Activated CD4-positive, alpha-beta memory T cell treated with anti-CD3 and anti-CD28 coated beads, Interleukin-2, amount 10 ng/mL, durations not matched to agents 7 days and 5 days (primary cell): ENCODE measurements around the gene PYGO2. TPM values are rescaled to one million over a fixed set of nuclear protein-coding genes. Genes with fewer than 3 reads are reported as not detected.

Source experiments
- CTCF ChIA-PET: fragments of 350-600 bp; sonication (Branson Sonifier 250); formaldehyde crosslinking; loops from one replicate; lab custom pipeline; 2021; ENCODE audit warnings: antibody characterized with exemption, inconsistent platforms; lab: Charles Lee
- POLR2A ChIA-PET: fragments of 350-600 bp; sonication (Branson Sonifier 250); formaldehyde crosslinking; loops from one replicate; lab custom pipeline; 2021; ENCODE audit warnings: antibody characterized with exemption; lab: Charles Lee
- DNase-seq: peaks from one replicate; pipeline ENCODE4 v3.0.0-alpha.2; 2020
- H3K27ac Mint-ChIP-seq: one replicate; pipeline ENCODE4 v1.8.0; 2021; ENCODE audit warnings: mild to moderate bottlenecking, mixed read lengths
- H3K27me3 Mint-ChIP-seq: one replicate; pipeline ENCODE4 v1.8.0; 2021; ENCODE audit warnings: mixed read lengths
- H3K36me3 Mint-ChIP-seq: one replicate; pipeline ENCODE4 v1.8.0; 2021; ENCODE audit warnings: low read depth, mixed read lengths
- H3K4me1 Mint-ChIP-seq: one replicate; pipeline ENCODE4 v1.8.0; 2021; ENCODE audit warnings: mixed read lengths
- H3K4me3 Mint-ChIP-seq: one replicate; pipeline ENCODE4 v1.8.0; 2021; ENCODE audit warnings: mild to moderate bottlenecking, mixed read lengths
- H3K9me3 Mint-ChIP-seq: one replicate; pipeline ENCODE4 v1.8.0; 2021; ENCODE audit warnings: mixed read lengths
- total RNA-seq, 2 experiments: library from RNA; stranded (reverse); gene quantifications; one replicate each; pipeline ENCODE4 v1.2.3, GENCODE V29; 2021

Gene PYGO2
- total RNA-seq, 2 experiments from 2014 or later: 48.7 to 49.7 TPM

GRCh38 chr1:154936555-154937084 lies 25.0 kb downstream of the PYGO2 start, which contains the start of gene PMVK:
Gene PMVK (minus strand): TSS chr1:154936719. CDS start chr1:154936685, 34 bp downstream.
- Mint-ChIP-seq H3K27ac (peak within 1 kb of the TSS; percentile 94), H3K36me3 (peaks cover 22% of the 10 kb centered on the region), H3K27me3 (no peaks in the 10 kb centered on the region), H3K4me1 (peaks cover 59% of the 10 kb centered on the region), H3K4me3 (peak within 1 kb of the TSS; percentile 88), H3K9me3 (no peaks in the 10 kb centered on the region)
- ChIA-PET POLR2A (interaction anchor here (0.6 to 4.0 kb wide), 39 partner anchors 8 to 608 kb away, joined by 3 to 32 read pairs (median 4); partner anchors contain the start of genes ADAM15, ADAR, CHRNB2 and CKS1B), CTCF (interaction anchor here (0.6 to 2.2 kb wide), 20 partner anchors 15 to 457 kb away, joined by 3 to 12 read pairs (median 4); partner anchors contain the start of genes ADAM15, PBXIP1, PYGO2 and ZBTB7B)
- peak; percentile 96 for DNase-seq

- H3K9me3 Mint-ChIP-seq: no peaks in the 10 kb centered on the region
These were observed 25.6 kb downstream of the PYGO2 start for GRCh38 chr1:154935749-154936554.

DNA sequence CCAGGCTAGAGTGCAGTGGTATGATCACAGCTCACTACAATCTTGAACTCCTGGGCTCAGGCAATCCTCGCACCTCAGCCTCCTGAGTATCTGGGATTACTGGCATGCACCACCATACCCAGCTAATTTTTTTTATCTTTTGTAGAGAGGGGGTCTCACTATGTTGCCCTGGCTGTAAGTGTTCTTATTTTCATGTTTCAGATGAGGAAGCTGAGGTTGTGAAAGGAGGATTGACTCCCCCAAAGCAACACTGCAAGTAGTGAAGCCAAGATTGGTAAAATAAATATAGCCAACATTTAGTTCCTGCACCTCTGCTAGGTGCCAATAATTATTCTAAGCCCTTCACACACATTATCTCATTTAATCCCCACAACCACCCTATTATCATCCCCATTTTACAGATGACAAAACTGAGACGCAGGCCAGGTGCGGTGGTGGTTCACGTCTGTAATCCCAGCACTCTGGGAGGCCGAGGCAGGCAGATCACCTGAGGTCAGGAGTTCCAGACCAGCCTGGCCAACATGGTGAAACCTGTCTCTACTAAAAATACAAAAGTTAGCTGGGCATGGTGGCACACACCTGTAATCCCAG lies 27.1 kb downstream of the PYGO2 start:
- Mint-ChIP-seq H3K27me3 (no peaks in the 10 kb centered on the region), H3K9me3 (no peaks in the 10 kb centered on the region), H3K36me3 (peaks cover 25% of the 10 kb centered on the region), H3K27ac (peak overlapping the region; percentile 23), H3K4me1 (peaks cover 41% of the 10 kb centered on the region), H3K4me3 (no peak overlapping the region)
- CTCF ChIA-PET: interaction anchor here (0.8 to 1.3 kb wide), 2 partner anchors 20 to 83 kb away, joined by 3 to 9 read pairs; no protein-coding TSS in a partner anchor
- no peak for DNase-seq
- POLR2A ChIA-PET: no interaction called here

More at GRCh38 chr1:154935749-154936554, 25.6 kb downstream of the PYGO2 start:
- peaks cover 52% of the 10 kb centered on the region for H3K4me1 Mint-ChIP-seq
- CTCF ChIA-PET: interaction anchor here (0.6 to 2.2 kb wide), 20 partner anchors 10 to 376 kb away, joined by 3 to 12 read pairs (median 4); partner anchors contain the start of genes ADAM15, PBXIP1 and ZBTB7B
- no peaks in the 10 kb centered on the region for H3K27me3 Mint-ChIP-seq
- POLR2A ChIA-PET: interaction anchor here (0.6 to 4.0 kb wide), 38 partner anchors 8 to 608 kb away, joined by 3 to 32 read pairs (median 4); partner anchors contain the start of genes ADAM15, ADAR, CHRNB2 and CKS1B
- H3K36me3 Mint-ChIP-seq: peaks cover 25% of the 10 kb centered on the region
- peak overlapping the region; percentile 88 for H3K4me3 Mint-ChIP-seq
- peak; percentile 49 for DNase-seq
- peak overlapping the region; percentile 94 for H3K27ac Mint-ChIP-seq

DNA sequence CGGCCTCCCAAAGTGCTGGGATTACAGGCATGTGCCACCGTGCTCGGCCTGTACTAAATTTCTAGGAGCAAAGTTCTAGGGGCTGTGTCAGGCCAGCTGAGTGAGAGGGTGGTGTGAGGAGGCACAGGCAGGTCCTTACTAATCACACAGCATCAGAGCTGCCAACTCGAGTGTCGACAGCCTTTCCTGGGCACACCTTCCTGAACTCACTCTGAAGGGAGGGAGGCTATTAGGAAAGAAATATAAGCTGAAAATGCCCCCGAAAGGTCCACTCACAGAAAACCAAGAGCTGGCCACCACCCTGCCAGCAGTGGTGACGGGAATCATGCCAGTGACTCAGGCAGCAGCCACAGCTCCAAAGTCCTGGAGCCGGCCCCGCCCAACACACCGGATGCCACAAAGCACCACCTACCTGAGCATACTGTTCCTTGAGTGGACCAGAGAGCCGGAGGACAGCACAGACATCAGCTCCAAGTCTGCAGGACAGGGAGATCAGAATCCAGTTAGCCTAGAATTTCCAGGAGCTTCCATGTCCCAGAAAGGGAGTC lies 29.6 kb downstream of the PYGO2 start:
- DNase-seq: no peak
- Mint-ChIP-seq H3K4me3 (no peak overlapping the region), H3K27me3 (no peaks in the 10 kb centered on the region), H3K9me3 (no peaks in the 10 kb centered on the region), H3K36me3 (peaks cover 43% of the 10 kb centered on the region), H3K4me1 (peaks cover 22% of the 10 kb centered on the region), H3K27ac (no peak overlapping the region)
- POLR2A ChIA-PET: interaction anchor here (1.1 to 1.3 kb wide), 2 partner anchors 10 to 14 kb away, joined by 3 to 4 read pairs; no protein-coding TSS in a partner anchor
- CTCF ChIA-PET: no interaction called here

DNA sequence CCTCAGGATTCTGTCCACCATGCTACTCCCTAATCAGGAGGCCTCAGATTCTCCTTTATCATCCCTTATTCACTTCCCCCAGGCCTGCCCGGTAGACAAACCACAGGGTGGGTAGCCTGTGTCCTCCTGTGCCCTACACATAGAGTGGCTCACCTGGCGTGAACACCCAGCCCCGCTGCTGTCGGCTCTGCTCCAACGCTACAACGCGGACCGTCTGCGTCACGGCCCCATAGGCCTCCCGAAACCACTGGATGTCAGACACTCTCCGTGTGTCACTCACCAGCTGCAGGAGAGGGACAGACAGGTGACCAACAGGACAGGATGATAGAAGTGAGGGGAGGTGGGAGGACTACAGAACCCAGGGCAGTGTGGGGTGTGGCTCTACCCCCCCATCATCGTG lies 35.4 kb downstream of the PYGO2 start:
- POLR2A ChIA-PET: interaction anchor here (1.0 to 4.0 kb wide), 3 partner anchors 11 to 181 kb away, joined by 3 to 32 read pairs (median 3); partner anchors contain the start of gene PMVK
- DNase-seq: no peak
- H3K27me3 Mint-ChIP-seq: no peaks in the 10 kb centered on the region
- H3K36me3 Mint-ChIP-seq: peaks cover 51% of the 10 kb centered on the region
- peak overlapping the region; percentile 67 for H3K27ac Mint-ChIP-seq
- H3K4me1 Mint-ChIP-seq: peaks cover 18% of the 10 kb centered on the region
- no peak overlapping the region for H3K4me3 Mint-ChIP-seq
- CTCF ChIA-PET: interaction anchor here (1.1 kb wide), 1 partner anchor 9 kb away, joined by 3 read pairs; no protein-coding TSS in a partner anchor
- H3K9me3 Mint-ChIP-seq: no peaks in the 10 kb centered on the region

DNA sequence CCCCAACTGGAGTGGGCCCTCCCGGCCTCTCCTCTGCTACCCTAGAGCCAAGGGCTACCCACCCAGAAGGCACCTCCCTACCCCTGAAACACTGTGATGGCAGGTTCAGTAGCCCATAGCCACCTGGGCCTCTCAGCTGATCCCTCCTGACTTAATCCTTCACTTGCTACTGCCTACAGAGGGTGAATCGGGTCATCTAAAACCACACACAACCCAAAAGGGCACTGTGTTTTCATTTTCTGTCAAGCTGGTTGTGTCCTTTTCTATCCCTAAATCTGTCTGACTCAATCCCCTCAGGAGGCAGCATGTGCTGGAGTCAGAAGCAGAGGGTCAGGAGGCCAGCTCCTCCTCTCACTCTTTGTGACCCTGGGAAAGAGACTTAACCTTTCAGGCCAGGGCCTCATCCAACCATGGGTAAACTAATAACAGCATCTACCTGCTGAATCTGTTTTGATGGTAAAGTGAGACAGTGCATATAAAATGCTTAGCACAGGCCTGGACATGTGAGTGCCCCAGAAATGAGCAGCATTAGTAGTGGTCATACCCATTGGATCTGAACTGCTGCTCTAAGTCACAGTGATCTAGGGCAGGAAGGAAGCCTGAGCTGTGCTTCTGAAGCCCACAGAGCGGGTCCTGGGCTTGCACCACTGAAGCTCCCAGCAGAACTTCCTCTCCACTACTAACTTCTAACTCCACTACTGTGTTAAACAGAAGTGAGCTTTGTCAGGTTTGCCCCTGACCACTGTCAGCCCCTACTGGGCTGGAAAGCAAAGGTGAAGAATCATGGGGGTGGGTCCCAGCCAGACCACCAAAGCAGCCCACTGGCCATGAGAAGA lies 36.0 kb downstream of the PYGO2 start:
- H3K9me3 Mint-ChIP-seq: no peaks in the 10 kb centered on the region
- no peak for DNase-seq
- peak overlapping the region; percentile 67 for H3K27ac Mint-ChIP-seq
- H3K4me3 Mint-ChIP-seq: no peak overlapping the region
- CTCF ChIA-PET: interaction anchor here (0.7 to 1.1 kb wide), 2 partner anchors 10 to 1065 kb away, joined by 3 read pairs; no protein-coding TSS in a partner anchor
- H3K36me3 Mint-ChIP-seq: peaks cover 51% of the 10 kb centered on the region
- H3K27me3 Mint-ChIP-seq: no peaks in the 10 kb centered on the region
- H3K4me1 Mint-ChIP-seq: peaks cover 18% of the 10 kb centered on the region
- POLR2A ChIA-PET: interaction anchor here (0.9 to 4.0 kb wide), 4 partner anchors 11 to 180 kb away, joined by 3 to 32 read pairs (median 3); partner anchors contain the start of gene PMVK

DNA sequence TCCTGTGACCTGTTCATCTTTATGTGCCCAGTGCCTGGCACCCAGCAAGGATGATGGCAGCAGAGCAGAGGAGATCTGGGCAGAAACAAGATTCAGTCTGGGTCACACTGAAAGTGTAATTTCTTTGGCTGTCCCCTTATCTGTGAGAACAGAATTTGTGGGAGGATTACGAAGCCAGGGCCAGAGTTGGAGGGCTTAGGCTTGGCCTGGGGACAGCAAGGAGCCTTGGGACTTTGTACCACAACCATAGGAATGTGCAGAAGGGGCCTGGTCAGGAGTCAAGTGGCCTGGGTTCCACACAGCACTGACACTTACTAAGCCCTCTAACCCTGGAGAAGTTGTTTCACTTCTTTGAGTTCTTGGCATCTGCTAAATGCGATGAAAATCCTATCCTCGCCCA lies 37.9 kb downstream of the PYGO2 start:
- Mint-ChIP-seq H3K4me3 (no peak overlapping the region), H3K36me3 (peaks cover 38% of the 10 kb centered on the region), H3K9me3 (no peaks in the 10 kb centered on the region), H3K27ac (no peak overlapping the region), H3K27me3 (no peaks in the 10 kb centered on the region), H3K4me1 (peaks cover 18% of the 10 kb centered on the region)
- no peak for DNase-seq
- POLR2A ChIA-PET: no interaction called here
- CTCF ChIA-PET: interaction anchor here (0.6 kb wide), 1 partner anchor 99 kb away, joined by 5 read pairs; no protein-coding TSS in a partner anchor

GRCh38 chr1:154913273-154913672 lies 48.3 kb downstream of the PYGO2 start:
- Mint-ChIP-seq H3K4me1 (no peaks in the 10 kb centered on the region), H3K27ac (no peak overlapping the region), H3K36me3 (peaks cover 18% of the 10 kb centered on the region), H3K27me3 (no peaks in the 10 kb centered on the region), H3K4me3 (no peak overlapping the region), H3K9me3 (peaks cover 3% of the 10 kb centered on the region)
- DNase-seq: no peak
- POLR2A ChIA-PET: interaction anchor here (0.8 kb wide), 1 partner anchor 23 kb away, joined by 3 read pairs; the partner anchor contains the start of gene PMVK
- CTCF ChIA-PET: interaction anchor here (0.9 to 1.1 kb wide), 2 partner anchors 28 to 35 kb away, joined by 5 read pairs; no protein-coding TSS in a partner anchor

DNA sequence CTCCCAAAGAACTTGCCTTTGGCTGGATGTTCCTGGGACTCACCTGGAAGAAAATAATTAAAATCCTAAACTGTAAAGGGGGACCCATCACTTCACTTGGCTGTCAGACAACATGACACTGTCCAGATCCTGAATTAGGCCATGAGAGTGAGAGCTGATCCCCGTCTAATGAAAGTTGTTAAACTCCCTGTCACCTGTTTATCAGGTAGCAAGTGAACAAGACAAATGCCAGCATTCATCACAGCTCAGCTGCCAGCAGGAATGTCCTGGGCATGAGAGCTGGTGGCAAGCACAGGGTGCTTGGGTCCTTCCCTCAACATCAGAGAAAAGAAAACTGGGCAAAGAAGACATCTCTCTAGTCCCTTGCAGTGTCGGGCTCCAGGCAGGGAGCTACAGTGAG lies 48.8 kb downstream of the PYGO2 start:
- Mint-ChIP-seq H3K4me3 (no peak overlapping the region), H3K4me1 (no peaks in the 10 kb centered on the region), H3K27me3 (no peaks in the 10 kb centered on the region), H3K36me3 (peaks cover 18% of the 10 kb centered on the region), H3K9me3 (peaks cover 3% of the 10 kb centered on the region), H3K27ac (no peak overlapping the region)
- POLR2A ChIA-PET: interaction anchor here (0.8 kb wide), 1 partner anchor 23 kb away, joined by 3 read pairs; the partner anchor contains the start of gene PMVK
- DNase-seq: no peak
- CTCF ChIA-PET: interaction anchor here (0.9 to 1.1 kb wide), 2 partner anchors 27 to 34 kb away, joined by 5 read pairs; no protein-coding TSS in a partner anchor

DNA sequence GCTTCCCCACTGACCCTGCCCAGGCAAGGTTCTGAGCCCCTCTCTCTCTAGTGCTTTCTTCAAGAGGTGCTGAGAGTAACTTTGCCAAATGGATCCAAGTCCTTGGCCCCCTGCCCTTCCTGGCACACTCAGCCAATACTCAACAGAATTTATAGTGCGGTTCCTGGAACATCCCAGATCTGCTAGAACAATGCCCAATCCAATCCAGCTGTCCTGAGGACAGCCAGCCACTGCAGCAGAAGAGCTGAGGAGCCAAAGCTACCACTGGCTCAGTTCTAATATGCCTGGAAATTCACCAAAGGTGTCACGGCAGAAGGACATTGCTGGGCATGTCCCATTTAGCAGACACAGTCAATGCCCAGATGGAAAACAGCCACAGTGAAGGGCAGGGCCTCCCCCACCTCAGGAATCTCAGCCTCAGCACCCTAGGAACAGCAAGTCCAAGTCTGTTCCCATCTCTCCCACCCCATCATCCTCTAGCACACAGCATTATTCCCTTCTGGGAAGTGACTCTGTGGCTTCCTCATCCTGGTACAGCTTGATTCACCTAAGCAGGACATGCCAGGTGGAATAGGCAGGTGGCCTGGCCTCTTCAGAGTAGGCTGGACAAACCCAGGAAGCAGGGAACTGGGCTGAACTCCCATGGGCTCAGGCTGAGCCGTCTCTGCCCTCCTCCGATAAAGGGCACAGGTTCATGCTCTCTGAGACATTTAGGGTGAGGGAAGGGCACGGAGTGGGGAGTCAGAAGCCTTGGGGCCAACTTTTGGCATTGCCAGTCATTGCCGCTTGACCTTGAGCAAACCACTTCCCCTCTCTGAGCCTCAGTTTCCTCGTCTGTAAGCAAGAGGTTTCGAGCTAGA lies 49.7 kb downstream of the PYGO2 start:
- DNase-seq: no peak
- H3K36me3 Mint-ChIP-seq: peaks cover 13% of the 10 kb centered on the region
- no peaks in the 10 kb centered on the region for H3K27me3 Mint-ChIP-seq
- ChIA-PET POLR2A (no interaction called here), CTCF (interaction anchor here (1.1 kb wide), 1 partner anchor 33 kb away, joined by 5 read pairs; no protein-coding TSS in a partner anchor)
- H3K27ac Mint-ChIP-seq: no peak overlapping the region
- H3K4me1 Mint-ChIP-seq: no peaks in the 10 kb centered on the region
- no peak overlapping the region for H3K4me3 Mint-ChIP-seq
- peaks cover 3% of the 10 kb centered on the region for H3K9me3 Mint-ChIP-seq
